Measurements from ENCODE around the gene FCRL3.
A peak's percentile ranks its signal among the peaks of the same experiment; 100 is the strongest.
"Not testable (repeated sequence)": the region's sequence is repeated elsewhere in the genome, so short reads cannot be mapped to it uniquely, and the experiment has no call there.

The FCRL3 gene, protein sequence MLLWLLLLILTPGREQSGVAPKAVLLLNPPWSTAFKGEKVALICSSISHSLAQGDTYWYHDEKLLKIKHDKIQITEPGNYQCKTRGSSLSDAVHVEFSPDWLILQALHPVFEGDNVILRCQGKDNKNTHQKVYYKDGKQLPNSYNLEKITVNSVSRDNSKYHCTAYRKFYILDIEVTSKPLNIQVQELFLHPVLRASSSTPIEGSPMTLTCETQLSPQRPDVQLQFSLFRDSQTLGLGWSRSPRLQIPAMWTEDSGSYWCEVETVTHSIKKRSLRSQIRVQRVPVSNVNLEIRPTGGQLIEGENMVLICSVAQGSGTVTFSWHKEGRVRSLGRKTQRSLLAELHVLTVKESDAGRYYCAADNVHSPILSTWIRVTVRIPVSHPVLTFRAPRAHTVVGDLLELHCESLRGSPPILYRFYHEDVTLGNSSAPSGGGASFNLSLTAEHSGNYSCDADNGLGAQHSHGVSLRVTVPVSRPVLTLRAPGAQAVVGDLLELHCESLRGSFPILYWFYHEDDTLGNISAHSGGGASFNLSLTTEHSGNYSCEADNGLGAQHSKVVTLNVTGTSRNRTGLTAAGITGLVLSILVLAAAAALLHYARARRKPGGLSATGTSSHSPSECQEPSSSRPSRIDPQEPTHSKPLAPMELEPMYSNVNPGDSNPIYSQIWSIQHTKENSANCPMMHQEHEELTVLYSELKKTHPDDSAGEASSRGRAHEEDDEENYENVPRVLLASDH

GRCh38 chr1:157700732-157701131, at the start of gene FCRL3:
Gene FCRL3, minus strand, starts transcription at chr1:157700769. Its CDS starts 280 bp downstream, at chr1:157700489.
- no peak for DNase-seq (ENCODE audit: low read depth)
- TF ChIP-seq, protein P1, sequence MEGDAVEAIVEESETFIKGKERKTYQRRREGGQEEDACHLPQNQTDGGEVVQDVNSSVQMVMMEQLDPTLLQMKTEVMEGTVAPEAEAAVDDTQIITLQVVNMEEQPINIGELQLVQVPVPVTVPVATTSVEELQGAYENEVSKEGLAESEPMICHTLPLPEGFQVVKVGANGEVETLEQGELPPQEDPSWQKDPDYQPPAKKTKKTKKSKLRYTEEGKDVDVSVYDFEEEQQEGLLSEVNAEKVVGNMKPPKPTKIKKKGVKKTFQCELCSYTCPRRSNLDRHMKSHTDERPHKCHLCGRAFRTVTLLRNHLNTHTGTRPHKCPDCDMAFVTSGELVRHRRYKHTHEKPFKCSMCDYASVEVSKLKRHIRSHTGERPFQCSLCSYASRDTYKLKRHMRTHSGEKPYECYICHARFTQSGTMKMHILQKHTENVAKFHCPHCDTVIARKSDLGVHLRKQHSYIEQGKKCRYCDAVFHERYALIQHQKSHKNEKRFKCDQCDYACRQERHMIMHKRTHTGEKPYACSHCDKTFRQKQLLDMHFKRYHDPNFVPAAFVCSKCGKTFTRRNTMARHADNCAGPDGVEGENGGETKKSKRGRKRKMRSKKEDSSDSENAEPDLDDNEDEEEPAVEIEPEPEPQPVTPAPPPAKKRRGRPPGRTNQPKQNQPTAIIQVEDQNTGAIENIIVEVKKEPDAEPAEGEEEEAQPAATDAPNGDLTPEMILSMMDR (IDR thresholded peaks at IDR 0.05; ENCODE audit: low read depth, low read length, missing control alignments) = no peak
- no peak within 1 kb of the TSS for H3K4me3 ChIP-seq (ENCODE audit: low read depth, low read length)

DNA sequence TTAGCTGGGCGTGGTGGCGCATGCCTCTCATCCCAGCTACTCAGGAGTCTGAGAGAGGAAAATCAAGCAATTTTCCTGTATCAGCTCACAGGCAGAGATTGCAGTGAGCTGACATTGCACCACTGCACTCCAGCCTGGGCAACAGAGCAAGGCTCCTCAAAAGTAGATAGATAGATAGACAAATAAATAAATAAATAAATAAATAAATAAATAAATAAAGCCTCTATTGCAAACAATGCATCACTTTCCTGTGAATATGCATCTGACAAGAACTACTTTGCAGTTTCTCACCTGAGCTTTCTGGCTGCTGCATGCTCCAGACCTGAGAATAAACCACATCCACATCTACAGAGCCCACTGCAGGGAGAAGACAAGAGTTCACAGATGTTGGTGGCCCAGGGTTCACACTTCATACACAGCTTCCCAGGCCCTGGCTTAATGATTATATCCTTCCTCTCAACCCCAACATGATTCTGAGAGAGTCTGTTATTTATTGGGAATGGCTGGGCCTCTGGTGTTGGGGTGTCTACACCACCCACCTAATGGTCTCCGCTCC, 47.8 kb upstream of the FCRL3 start:
- TF ChIP-seq, protein P1 (IDR thresholded peaks at IDR 0.05; ENCODE audit: low read depth, low read length, missing control alignments) = no peak
- H3K4me3 ChIP-seq (ENCODE audit: low read depth, low read length) = no peak overlapping the region
- DNase-seq (ENCODE audit: low read depth) = no peak

DNA sequence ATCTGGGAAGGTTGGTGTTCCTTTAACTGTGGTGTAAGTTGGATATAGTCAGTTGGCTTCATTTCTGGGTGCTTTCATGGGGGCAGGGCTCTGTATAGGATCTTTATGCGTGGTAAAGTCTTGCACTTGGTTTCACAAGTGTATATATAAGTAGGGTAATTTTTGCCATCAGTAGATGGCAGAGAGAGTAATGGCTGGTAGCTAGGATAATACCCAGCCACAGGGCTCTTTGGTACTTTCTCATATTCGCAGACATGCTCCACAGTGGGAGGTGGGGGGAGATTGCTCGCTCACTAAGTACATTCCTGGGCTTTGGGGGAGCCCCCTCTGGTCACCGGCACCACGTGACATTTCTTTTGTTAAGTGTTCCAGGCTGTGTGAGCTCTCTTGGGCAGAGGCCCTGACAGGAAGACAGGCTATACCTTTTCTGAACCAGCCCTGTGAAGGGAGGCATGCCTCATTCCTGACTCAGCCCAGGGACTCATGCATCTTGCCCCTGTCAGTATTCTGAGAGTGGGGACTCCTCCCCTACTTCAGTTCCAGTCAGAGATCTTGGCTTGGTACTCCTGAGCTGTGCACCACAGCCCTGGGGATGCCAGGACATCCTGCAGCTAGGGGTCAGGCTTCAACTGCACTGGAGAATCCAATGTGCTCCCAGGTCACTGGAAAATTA, 38.8 kb upstream of the FCRL3 start:
- TF ChIP-seq, protein P1 (IDR thresholded peaks at IDR 0.05; ENCODE audit: low read depth, low read length, missing control alignments) = no peak
- no peak for DNase-seq (ENCODE audit: low read depth)
- H3K4me3 ChIP-seq (ENCODE audit: low read depth, low read length) = no peak overlapping the region

DNA sequence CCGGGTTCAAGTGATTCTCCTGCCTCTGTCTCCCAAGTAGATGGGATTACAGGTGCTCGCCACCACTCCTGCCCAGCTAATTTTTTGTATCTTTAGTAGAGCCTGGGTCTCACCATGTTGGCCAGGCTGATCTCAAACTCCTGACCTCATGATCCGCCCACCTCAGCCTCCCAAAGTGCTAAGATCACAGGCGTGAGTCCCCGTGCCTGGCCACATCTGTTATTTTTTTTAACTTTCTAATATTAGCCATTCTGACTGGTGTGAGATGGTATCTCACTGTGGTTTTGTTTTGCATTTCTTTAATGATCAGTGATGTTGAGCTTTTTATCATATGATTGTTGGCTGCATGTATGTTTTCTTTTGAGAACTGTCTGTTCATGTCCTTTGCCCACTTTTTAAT, 35.4 kb upstream of the FCRL3 start:
- not testable (repeated sequence) for H3K4me3 ChIP-seq (ENCODE audit: low read depth, low read length); DNase-seq (ENCODE audit: low read depth)

GRCh38 chr1:157734321-157734720, 33.8 kb upstream of the FCRL3 start:
- DNase-seq (ENCODE audit: low read depth) = peak; percentile 7
- H3K4me3 ChIP-seq (ENCODE audit: low read depth, low read length) = no peak overlapping the region
- TF ChIP-seq, protein P1 (IDR thresholded peaks at IDR 0.05; ENCODE audit: low read depth, low read length, missing control alignments) = no peak

- DNase-seq (ENCODE audit: low read depth) = no peak
- no peak overlapping the region for H3K4me3 ChIP-seq (ENCODE audit: low read depth, low read length)
- TF ChIP-seq, protein P1 (IDR thresholded peaks at IDR 0.05; ENCODE audit: low read depth, low read length, missing control alignments) = no peak
These were observed 32.2 kb upstream of the FCRL3 start for GRCh38 chr1:157732755-157733154.

DNA sequence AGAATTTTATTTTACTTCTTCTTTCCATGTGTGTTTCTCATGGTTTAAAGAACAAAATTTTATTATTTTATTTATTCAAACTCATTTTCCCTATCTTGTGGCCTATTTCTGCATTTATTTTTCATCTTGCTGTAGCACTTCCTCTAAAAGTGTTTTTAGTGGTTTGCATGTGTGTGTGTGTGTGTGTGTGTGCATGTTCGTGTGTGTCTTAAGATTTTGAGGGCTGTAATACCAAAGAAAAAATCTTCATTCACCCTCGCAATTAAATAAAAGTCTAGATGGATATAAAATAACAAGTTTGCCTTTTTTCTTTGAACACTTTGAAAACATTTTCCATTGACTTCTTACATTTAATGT, 24.6 kb upstream of the FCRL3 start:
- H3K4me3 ChIP-seq (ENCODE audit: low read depth, low read length) = no peak overlapping the region
- TF ChIP-seq, protein P1 (IDR thresholded peaks at IDR 0.05; ENCODE audit: low read depth, low read length, missing control alignments) = no peak

More for the DNA sequence above, 24.6 kb upstream of the FCRL3 start:
- DNase-seq (ENCODE audit: low read depth) = no peak
